ENCODE measurements around the gene AGFG1. TPM values are rescaled to one million over a fixed set of nuclear protein-coding genes. Genes with fewer than 3 reads are reported as not detected.

Gene AGFG1, protein sequence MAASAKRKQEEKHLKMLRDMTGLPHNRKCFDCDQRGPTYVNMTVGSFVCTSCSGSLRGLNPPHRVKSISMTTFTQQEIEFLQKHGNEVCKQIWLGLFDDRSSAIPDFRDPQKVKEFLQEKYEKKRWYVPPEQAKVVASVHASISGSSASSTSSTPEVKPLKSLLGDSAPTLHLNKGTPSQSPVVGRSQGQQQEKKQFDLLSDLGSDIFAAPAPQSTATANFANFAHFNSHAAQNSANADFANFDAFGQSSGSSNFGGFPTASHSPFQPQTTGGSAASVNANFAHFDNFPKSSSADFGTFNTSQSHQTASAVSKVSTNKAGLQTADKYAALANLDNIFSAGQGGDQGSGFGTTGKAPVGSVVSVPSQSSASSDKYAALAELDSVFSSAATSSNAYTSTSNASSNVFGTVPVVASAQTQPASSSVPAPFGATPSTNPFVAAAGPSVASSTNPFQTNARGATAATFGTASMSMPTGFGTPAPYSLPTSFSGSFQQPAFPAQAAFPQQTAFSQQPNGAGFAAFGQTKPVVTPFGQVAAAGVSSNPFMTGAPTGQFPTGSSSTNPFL
- total RNA-seq (10 to 100 TPM; 21.3 to 78.9 (median 52.2) TPM), polyA plus RNA-seq (10 to 100 TPM; 22.4 to 49.7 TPM)
- long read RNA-seq, donor 1, partial matches to known transcripts = 0 of 5 reads
- long read RNA-seq, donor 1, other reads (novel, unspliced or antisense) = 5 of 5 reads
- long read RNA-seq, donor 2, full-length matches to known transcripts = 5 of 5 reads
- long read RNA-seq, donor 2, partial matches to known transcripts = 0 of 5 reads
- long read RNA-seq, donor 2, other reads (novel, unspliced or antisense) = 0 of 5 reads
- long read RNA-seq, donor 3, full-length matches to known transcripts = 45 of 51 reads
- long read RNA-seq, donor 3, partial matches to known transcripts = 2 of 51 reads
- long read RNA-seq, donor 3, other reads (novel, unspliced or antisense) = 4 of 51 reads

DNA sequence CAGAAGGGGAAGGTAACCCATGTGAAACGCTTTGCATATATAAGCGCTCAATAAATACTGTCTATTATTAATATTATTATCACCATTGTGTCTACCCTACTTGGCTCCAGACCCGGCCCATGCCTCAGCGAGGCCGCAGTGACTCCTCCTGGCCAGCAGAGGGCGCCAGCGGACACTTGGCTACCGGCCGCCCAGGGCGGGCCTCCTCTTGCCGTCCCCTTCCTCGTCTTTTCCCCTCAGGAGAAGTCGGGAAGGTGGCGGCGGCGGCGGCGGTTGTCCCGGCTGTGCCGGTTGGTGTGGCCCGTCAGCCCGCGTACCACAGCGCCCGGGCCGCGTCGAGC lies at the start of gene AGFG1:
Gene AGFG1 (plus strand): TSS at position 233 of the 341 bp plus-strand sequence. CDS start 266 bp downstream, outside the sequence.
- Histone ChIP-seq H3K4me1 (ENCODE audit: insufficient read depth) (peaks cover 5% of the 10 kb centered on the region), H3K27ac (peak within 1 kb of the TSS; percentile 62 to 85), H3K27me3 (no peaks in the 10 kb centered on the region), H3K36me3 (no peaks in the 10 kb centered on the region), H3K4me3 (peak within 1 kb of the TSS; percentile 69), H3K9me3 (no peaks in the 10 kb centered on the region)
- WGBS, 3 donors = 0 to 1% (median 1%) methylated on average over 27 to 28 of the region's 28 CpGs
- DNase-seq = peak; percentile 74 to 91 (median 83)
- TF ChIP-seq EP300 (IDR thresholded peaks at IDR 0.05) (no peak), POLR2A (IDR thresholded peaks at IDR 0.05) (peak; percentile 45), CTCF (IDR thresholded peaks at IDR 0.05) (peak; percentile 94 to 99 (median 95))
- intact Hi-C loops (cut with DNase I) = loop anchor here in 1 of 4 donors (5.0 kb wide), 1 partner anchor 305 kb away; no protein-coding TSS in a partner anchor

GRCh38 chr2:227423656-227424499 lies 48.1 kb upstream of the AGFG1 start:
- intact Hi-C loops (cut with DNase I) = no loop called here
- Histone ChIP-seq H3K4me3 (no peak overlapping the region), H3K36me3 (no peaks in the 10 kb centered on the region), H3K4me1 (ENCODE audit: insufficient read depth) (no peaks in the 10 kb centered on the region), H3K27ac (no peak overlapping the region), H3K27me3 (no peaks in the 10 kb centered on the region), H3K9me3 (no peaks in the 10 kb centered on the region)
- DNase-seq = no peak
- TF ChIP-seq CTCF (IDR thresholded peaks at IDR 0.05) (no peak), EP300 (IDR thresholded peaks at IDR 0.05) (no peak), POLR2A (IDR thresholded peaks at IDR 0.05) (no peak)
- WGBS, 3 donors = 54 to 64% (median 62%) methylated on average over 10 of the region's 10 CpGs

- no peak for DNase-seq
- no peak overlapping the region for H3K27ac ChIP-seq
- H3K36me3 ChIP-seq = no peaks in the 10 kb centered on the region
- TF ChIP-seq CTCF (IDR thresholded peaks at IDR 0.05) (no peak), POLR2A (IDR thresholded peaks at IDR 0.05) (no peak), EP300 (IDR thresholded peaks at IDR 0.05) (no peak)
- intact Hi-C loops (cut with DNase I) = no loop called here
- 51 to 60% (median 53%) methylated on average over 8 of the region's 8 CpGs for WGBS, 3 donors
- no peaks in the 10 kb centered on the region for H3K9me3 ChIP-seq
- no peaks in the 10 kb centered on the region for H3K4me1 ChIP-seq (ENCODE audit: insufficient read depth)
- H3K4me3 ChIP-seq = no peak overlapping the region
- no peaks in the 10 kb centered on the region for H3K27me3 ChIP-seq
Measured at GRCh38 chr2:227428731-227429285, 43.1 kb upstream of the AGFG1 start.
